Gastrocnemius medialis (tissue), 4 donors: ENCODE data around the gene EVC. TPM values are rescaled to one million over a fixed set of nuclear protein-coding genes. Genes with fewer than 3 reads are reported as not detected.

Source experiments
- ATAC-seq, 2 donors: fragments of 150-250 bp; one replicate each; pipeline ENCODE4 v1.9.1; 2016
- DNase-seq, 2 donors: peaks; one replicate each; pipeline ENCODE4 v3.0.0-alpha.2; 2019
- H3K27ac ChIP-seq, 4 donors: fragments of 200-600 bp; sonication (generic); 1 replicate in 1 of 4; 2 replicates in 3 of 4; pipeline ENCODE4 v1.5.1; 2016 to 2018; ENCODE audit warnings: mild to moderate bottlenecking in 2 of 4, moderate library complexity in 1 of 4
- H3K27me3 ChIP-seq, 3 donors: fragments of 200-600 bp; sonication (generic) in 2 of 3; 1 replicate in 1 of 3; 2 replicates in 2 of 3; pipeline versions ENCODE4 v1.5.1 to v1.6.0; 2016 to 2019; ENCODE audit warnings: mild to moderate bottlenecking in 1 of 3, moderate library complexity in 1 of 3
- H3K36me3 ChIP-seq, 2 donors: fragments of 200-600 bp; sonication (generic) in 1 of 2; one replicate each; pipeline ENCODE4 v1.5.1; 2017 to 2018
- H3K4me1 ChIP-seq, 2 donors: fragments of 200-600 bp; sonication (generic) in 1 of 2; one replicate each; pipeline ENCODE4 v1.5.1; 2016 to 2017; ENCODE audit warnings: mild to moderate bottlenecking in 2 of 2
- H3K4me3 ChIP-seq, 4 donors: fragments of 200-600 bp; sonication (generic) in 3 of 4; 1 replicate in 1 of 4; 2 replicates in 3 of 4; pipeline ENCODE4 v1.5.1; 2016 to 2019; ENCODE audit warnings: mild to moderate bottlenecking in 2 of 4
- H3K9me3 ChIP-seq, 3 donors: fragments of 200-600 bp; sonication (generic) in 2 of 3; 1 replicate in 1 of 3; 2 replicates in 2 of 3; pipeline ENCODE4 v1.5.1; 2016 to 2019
- POLR2A ChIP-seq, 2 donors: fragments of 450-650 bp; IDR thresholded peaks; one replicate each; pipeline ENCODE4 v1.6.1; 2017; ENCODE audit warnings: antibody characterized with exemption in 2 of 2, mild to moderate bottlenecking in 2 of 2, moderate library complexity in 2 of 2
- in situ Hi-C, 4 donors: fragments of 200-750 bp; cut with MboI; loops; one replicate each; pipeline versions ENCODE4 v1.15.0 to v1.8.0; 2017; ENCODE audit warnings: low sequenced_read_pairs in 4 of 4
- intact Hi-C: fragments of 100-400 bp; cut with DNase I; formaldehyde crosslinking; loops from one replicate; pipeline ENCODE4 v1.15.1; 2023; ENCODE audit warnings: low total_unique reads
- total RNA-seq, 4 donors: library from RNA; depleted of rRNA; stranded (reverse); fragments of >200 nt; gene quantifications; one replicate each; pipeline versions ENCODE4 v1.1.0 to v1.2.3, GENCODE V29; 2016
- TF ChIP-seq, protein P1 (sequence below), 5 experiments: fragments of 450-650 bp in 3 of 5; fragments of 200-600 bp in 2 of 5; sonication (generic) in 2 of 5; IDR thresholded peaks in 4 of 5; conservative IDR thresholded peaks in 1 of 5; 1 replicate in 4 of 5; 2 replicates in 1 of 5; pipeline ENCODE4 v1.5.1; 2016 to 2019; ENCODE audit warnings: antibody characterized with exemption in 5 of 5, mild to moderate bottlenecking in 3 of 5, moderate library complexity in 3 of 5

Gene EVC
- total RNA-seq, 4 donors from 2014 or later: 1.5 to 9.8 (median 2.0) TPM

DNA sequence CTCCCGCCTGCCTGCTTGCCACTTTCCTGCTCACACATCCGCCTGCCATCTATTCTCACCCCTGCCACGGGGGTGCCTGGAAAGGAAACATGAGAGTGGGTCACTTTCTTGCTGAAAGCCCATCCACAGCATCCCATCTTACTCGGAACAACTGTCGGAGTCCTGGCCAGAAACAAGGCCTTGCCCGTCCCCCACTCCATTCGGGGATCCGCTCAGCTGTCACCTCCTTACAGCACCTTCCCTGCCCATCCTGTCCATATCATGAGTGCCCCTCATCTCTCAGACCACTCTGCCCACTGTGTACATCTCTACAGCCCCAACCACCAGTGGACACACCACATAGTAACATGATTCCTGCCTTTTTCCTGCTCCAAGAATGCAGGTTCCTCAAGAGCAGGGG is 9.0 kb upstream of the EVC start:
- ATAC-seq (no peak), DNase-seq (no peak)
- TF ChIP-seq, protein P1, sequence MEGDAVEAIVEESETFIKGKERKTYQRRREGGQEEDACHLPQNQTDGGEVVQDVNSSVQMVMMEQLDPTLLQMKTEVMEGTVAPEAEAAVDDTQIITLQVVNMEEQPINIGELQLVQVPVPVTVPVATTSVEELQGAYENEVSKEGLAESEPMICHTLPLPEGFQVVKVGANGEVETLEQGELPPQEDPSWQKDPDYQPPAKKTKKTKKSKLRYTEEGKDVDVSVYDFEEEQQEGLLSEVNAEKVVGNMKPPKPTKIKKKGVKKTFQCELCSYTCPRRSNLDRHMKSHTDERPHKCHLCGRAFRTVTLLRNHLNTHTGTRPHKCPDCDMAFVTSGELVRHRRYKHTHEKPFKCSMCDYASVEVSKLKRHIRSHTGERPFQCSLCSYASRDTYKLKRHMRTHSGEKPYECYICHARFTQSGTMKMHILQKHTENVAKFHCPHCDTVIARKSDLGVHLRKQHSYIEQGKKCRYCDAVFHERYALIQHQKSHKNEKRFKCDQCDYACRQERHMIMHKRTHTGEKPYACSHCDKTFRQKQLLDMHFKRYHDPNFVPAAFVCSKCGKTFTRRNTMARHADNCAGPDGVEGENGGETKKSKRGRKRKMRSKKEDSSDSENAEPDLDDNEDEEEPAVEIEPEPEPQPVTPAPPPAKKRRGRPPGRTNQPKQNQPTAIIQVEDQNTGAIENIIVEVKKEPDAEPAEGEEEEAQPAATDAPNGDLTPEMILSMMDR (IDR thresholded peaks at IDR 0.05 in 4 of 5, conservative IDR thresholded peaks at IDR 0.05 in 1 of 5): no peak
- no peak for TF ChIP-seq POLR2A (IDR thresholded peaks at IDR 0.05)
- no peak overlapping the region for H3K27ac ChIP-seq
- in situ Hi-C loops (no loop called here), intact Hi-C loops (no loop called here)
- no peaks in the 10 kb centered on the region for H3K36me3 ChIP-seq
- peaks cover 0 to 6% (median 0%) of the 10 kb centered on the region in 3 donors for H3K27me3 ChIP-seq
- no peak overlapping the region for H3K4me3 ChIP-seq
- H3K9me3 ChIP-seq: no peaks in the 10 kb centered on the region
- H3K4me1 ChIP-seq: no peaks in the 10 kb centered on the region

DNA sequence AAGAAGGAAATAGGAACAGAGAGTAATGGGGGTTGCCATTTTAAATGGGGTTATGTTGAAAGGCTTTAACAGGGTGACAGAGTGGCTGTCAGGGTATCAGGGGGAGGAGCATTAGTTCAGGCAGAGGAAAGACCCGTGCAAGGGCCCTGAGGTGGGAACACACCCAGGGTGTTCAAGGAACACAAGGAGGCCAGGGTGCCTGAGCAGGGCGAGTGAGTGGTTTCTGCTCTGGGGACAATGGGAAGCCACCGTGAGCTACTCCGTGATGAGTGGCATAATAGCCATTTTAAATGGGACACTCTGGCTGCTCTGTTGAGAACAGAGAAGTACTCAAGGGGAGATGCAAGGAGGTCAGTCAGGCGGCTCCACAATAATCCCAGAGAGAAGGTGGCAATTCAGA is 7.2 kb upstream of the EVC start:
- DNase-seq (no peak), ATAC-seq (no peak)
- Histone ChIP-seq H3K27ac (no peak overlapping the region), H3K9me3 (no peaks in the 10 kb centered on the region), H3K4me3 (no peak overlapping the region), H3K27me3 (peaks cover 4 to 10% (median 10%) of the 10 kb centered on the region in 3 donors), H3K4me1 (no peaks in the 10 kb centered on the region), H3K36me3 (no peaks in the 10 kb centered on the region)
- intact Hi-C loops (no loop called here), in situ Hi-C loops (no loop called here)
- TF ChIP-seq POLR2A (IDR thresholded peaks at IDR 0.05): no peak
- TF ChIP-seq, protein P1 (IDR thresholded peaks at IDR 0.05 in 4 of 5, conservative IDR thresholded peaks at IDR 0.05 in 1 of 5): no peak

DNA sequence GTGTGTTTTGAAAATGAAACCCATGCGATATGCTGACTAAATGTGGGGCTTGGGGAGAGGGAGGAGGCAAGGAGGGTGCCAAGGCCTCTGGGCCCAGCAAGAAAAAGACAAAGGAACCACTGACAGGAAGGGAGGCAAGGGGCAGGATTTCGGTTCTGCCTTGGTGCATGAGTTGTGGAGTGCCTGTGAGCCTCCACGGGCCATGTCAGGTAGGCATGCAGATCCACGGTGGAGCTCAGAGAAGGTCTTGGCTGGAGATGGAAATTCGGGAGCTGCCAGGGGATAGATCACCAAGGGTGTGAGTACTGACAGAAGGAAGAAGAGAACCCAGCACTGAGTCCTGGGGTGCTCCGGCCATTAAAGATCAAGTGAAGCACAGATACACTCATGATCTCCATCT is 6.7 kb upstream of the EVC start:
- in situ Hi-C loops: no loop called here
- intact Hi-C loops: no loop called here
- Histone ChIP-seq H3K36me3 (no peaks in the 10 kb centered on the region), H3K27me3 (peaks cover 8 to 14% (median 13%) of the 10 kb centered on the region in 3 donors), H3K27ac (no peak overlapping the region), H3K4me1 (no peaks in the 10 kb centered on the region), H3K9me3 (no peaks in the 10 kb centered on the region), H3K4me3 (no peak overlapping the region)
- no peak for TF ChIP-seq POLR2A (IDR thresholded peaks at IDR 0.05)
- TF ChIP-seq, protein P1 (IDR thresholded peaks at IDR 0.05 in 4 of 5, conservative IDR thresholded peaks at IDR 0.05 in 1 of 5): no peak
- no peak for DNase-seq
- no peak for ATAC-seq

DNA sequence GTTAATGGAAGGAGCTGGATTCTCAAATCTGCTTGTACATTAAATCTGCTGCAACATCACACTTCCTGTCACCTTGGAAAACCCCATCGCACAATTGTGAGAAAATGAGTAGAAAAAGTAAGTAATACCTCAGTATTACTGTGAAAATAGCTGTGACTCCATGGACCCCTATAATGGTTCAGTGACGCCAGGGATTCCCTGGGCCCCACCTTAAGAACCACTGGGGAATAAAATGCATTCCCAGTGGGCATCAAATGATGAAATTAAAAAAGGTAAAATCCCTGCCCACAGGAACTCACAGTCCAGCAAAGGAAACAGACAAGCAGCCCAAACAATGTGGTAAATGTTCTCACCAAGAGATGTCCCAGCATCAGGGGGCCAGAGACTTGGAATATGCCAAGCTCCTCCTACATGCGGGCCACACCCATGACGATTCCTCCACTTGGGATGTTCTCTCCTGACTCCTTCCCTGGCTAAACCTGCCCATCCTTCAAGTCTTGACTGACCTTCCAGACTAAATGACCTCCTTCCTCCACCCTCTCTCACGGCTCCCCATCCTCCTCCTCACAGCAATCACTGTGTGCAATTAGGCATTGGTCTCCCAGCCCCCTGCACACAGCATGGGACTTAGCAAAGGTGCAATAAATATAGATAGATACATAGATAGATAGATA is 5.2 kb upstream of the EVC start:
- H3K36me3 ChIP-seq: no peaks in the 10 kb centered on the region
- peak in 1 of 2 donors; percentile 49 for ATAC-seq
- in situ Hi-C loops: no loop called here

More for the DNA sequence above, 5.2 kb upstream of the EVC start:
- H3K9me3 ChIP-seq: no peaks in the 10 kb centered on the region
- TF ChIP-seq POLR2A (IDR thresholded peaks at IDR 0.05): no peak
- TF ChIP-seq, protein P1 (IDR thresholded peaks at IDR 0.05 in 4 of 5, conservative IDR thresholded peaks at IDR 0.05 in 1 of 5): no peak
- H3K27ac ChIP-seq: no peak overlapping the region
- no peak overlapping the region for H3K4me3 ChIP-seq
- DNase-seq: peak in 1 of 2 donors; percentile 27
- intact Hi-C loops: no loop called here
- no peaks in the 10 kb centered on the region for H3K4me1 ChIP-seq
- H3K27me3 ChIP-seq: peaks cover 8 to 20% (median 13%) of the 10 kb centered on the region in 3 donors
